GM12878 (cell line): ENCODE measurements around the gene PTPRM.

Source experiments
- BCL11A ChIP-seq: IDR thresholded peaks from 2 replicates; pipeline ENCODE4 v1.6.1; 2011; ENCODE audit warnings: low read depth, low read length
- EP300 ChIP-seq, 2 experiments: fragments of 150-350 bp in 1 of 2; IDR thresholded peaks; 2 replicates each; pipeline ENCODE4 v1.6.1; 2011 to 2012; ENCODE audit warnings: low read depth in 2 of 2, low read length in 2 of 2, borderline replicate concordance in 1 of 2, improper control_type of control experiment in 1 of 2, inconsistent platforms in 1 of 2; ENCODE audit not compliant: control insufficient read depth in 1 of 2
- IKZF2 ChIP-seq, 2 experiments: fragments of 450-650 bp; IDR thresholded peaks; 2 replicates each; pipeline ENCODE4 v1.6.1; 2017; ENCODE audit warnings: mild to moderate bottlenecking in 2 of 2, moderate library complexity in 2 of 2
- MTA2 ChIP-seq: fragments of 450-650 bp; IDR thresholded peaks from 2 replicates; pipeline ENCODE4 v1.6.1; 2016; ENCODE audit warnings: low read depth, mild to moderate bottlenecking, moderate library complexity
- POLR2AphosphoS5 ChIP-seq: IDR thresholded peaks from 2 replicates; pipeline ENCODE4 v1.6.1; 2011; ENCODE audit warnings: mild to moderate bottlenecking, low read length, inconsistent platforms
- TF ChIP-seq, protein P1 (sequence below), 3 experiments: IDR thresholded peaks in 2 of 3; conservative IDR thresholded peaks in 1 of 3; 2 replicates each; pipeline ENCODE4 v1.5.1; 2011; ENCODE audit warnings: low read depth in 3 of 3, low read length in 3 of 3, mild to moderate bottlenecking in 3 of 3, control low read depth in 2 of 3, moderate library complexity in 2 of 3, inconsistent platforms in 1 of 3, mixed read lengths in 1 of 3; ENCODE audit not compliant: control insufficient read depth in 2 of 3, insufficient read depth in 1 of 3; ENCODE audit errors: extremely low read depth in 1 of 3
- TF ChIP-seq, protein P2 (sequence below): IDR thresholded peaks from 2 replicates; pipeline ENCODE4 v1.6.1; 2012; ENCODE audit warnings: low read length, inconsistent platforms

- TF ChIP-seq, protein P1, sequence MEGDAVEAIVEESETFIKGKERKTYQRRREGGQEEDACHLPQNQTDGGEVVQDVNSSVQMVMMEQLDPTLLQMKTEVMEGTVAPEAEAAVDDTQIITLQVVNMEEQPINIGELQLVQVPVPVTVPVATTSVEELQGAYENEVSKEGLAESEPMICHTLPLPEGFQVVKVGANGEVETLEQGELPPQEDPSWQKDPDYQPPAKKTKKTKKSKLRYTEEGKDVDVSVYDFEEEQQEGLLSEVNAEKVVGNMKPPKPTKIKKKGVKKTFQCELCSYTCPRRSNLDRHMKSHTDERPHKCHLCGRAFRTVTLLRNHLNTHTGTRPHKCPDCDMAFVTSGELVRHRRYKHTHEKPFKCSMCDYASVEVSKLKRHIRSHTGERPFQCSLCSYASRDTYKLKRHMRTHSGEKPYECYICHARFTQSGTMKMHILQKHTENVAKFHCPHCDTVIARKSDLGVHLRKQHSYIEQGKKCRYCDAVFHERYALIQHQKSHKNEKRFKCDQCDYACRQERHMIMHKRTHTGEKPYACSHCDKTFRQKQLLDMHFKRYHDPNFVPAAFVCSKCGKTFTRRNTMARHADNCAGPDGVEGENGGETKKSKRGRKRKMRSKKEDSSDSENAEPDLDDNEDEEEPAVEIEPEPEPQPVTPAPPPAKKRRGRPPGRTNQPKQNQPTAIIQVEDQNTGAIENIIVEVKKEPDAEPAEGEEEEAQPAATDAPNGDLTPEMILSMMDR (IDR thresholded peaks at IDR 0.05 in 2 of 3, conservative IDR thresholded peaks at IDR 0.05 in 1 of 3; ENCODE audit: control insufficient read depth in 2 of 3, extremely low read depth in 1 of 3, insufficient read depth in 1 of 3, low read depth in 3 of 3, low read length in 3 of 3), result no peak
- TF ChIP-seq IKZF2 (IDR thresholded peaks at IDR 0.05) (no peak), MTA2 (no peak), BCL11A (no peak), POLR2AphosphoS5 (no peak), EP300 (IDR thresholded peaks at IDR 0.05; ENCODE audit: borderline replicate concordance in 1 of 2, control insufficient read depth in 1 of 2, low read depth in 2 of 2, low read length in 2 of 2) (no peak)
- TF ChIP-seq, protein P2, sequence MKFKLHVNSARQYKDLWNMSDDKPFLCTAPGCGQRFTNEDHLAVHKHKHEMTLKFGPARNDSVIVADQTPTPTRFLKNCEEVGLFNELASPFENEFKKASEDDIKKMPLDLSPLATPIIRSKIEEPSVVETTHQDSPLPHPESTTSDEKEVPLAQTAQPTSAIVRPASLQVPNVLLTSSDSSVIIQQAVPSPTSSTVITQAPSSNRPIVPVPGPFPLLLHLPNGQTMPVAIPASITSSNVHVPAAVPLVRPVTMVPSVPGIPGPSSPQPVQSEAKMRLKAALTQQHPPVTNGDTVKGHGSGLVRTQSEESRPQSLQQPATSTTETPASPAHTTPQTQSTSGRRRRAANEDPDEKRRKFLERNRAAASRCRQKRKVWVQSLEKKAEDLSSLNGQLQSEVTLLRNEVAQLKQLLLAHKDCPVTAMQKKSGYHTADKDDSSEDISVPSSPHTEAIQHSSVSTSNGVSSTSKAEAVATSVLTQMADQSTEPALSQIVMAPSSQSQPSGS, result no peak
These were observed 190.1 kb downstream of the PTPRM start for GRCh38 chr18:7757175-7757574.
